Loucy (cell line): Measurements from ENCODE around the gene MRPL50.

Source experiments
- EZH2phosphoT487 ChIP-seq: fragments of 200-600 bp; IDR thresholded peaks from 2 replicates; pipeline ENCODE4 v1.6.1; 2018; ENCODE audit warnings: antibody characterized with exemption, mild to moderate bottlenecking, moderate library complexity, borderline replicate concordance
- TF ChIP-seq, protein P1 (sequence below): fragments of 200-600 bp; sonication (generic); conservative IDR thresholded peaks from 2 replicates; pipeline ENCODE4 v1.5.1; 2014; ENCODE audit warnings: mild to moderate bottlenecking, antibody characterized with exemption, low read length

DNA sequence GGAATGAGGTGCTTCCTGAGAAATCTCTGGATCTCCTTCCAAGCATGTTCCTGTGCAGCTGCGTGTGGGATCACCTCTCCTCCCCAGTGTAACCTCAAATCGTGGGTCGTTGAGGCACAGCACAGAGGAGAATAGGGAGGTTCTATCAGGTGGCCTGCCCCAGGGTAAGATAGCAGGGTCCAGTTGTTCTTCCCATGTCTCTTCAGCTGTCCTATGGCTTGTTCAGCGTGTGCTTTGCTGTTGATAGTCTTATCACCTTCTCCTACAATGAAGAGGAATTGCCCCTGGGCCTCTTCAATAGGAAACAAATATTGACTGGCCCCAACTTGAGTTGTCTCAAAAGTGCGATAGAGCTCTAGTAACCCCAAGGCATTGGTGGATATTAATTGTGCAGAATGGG is 36.0 kb downstream of the MRPL50 start:
- TF ChIP-seq, protein P1, sequence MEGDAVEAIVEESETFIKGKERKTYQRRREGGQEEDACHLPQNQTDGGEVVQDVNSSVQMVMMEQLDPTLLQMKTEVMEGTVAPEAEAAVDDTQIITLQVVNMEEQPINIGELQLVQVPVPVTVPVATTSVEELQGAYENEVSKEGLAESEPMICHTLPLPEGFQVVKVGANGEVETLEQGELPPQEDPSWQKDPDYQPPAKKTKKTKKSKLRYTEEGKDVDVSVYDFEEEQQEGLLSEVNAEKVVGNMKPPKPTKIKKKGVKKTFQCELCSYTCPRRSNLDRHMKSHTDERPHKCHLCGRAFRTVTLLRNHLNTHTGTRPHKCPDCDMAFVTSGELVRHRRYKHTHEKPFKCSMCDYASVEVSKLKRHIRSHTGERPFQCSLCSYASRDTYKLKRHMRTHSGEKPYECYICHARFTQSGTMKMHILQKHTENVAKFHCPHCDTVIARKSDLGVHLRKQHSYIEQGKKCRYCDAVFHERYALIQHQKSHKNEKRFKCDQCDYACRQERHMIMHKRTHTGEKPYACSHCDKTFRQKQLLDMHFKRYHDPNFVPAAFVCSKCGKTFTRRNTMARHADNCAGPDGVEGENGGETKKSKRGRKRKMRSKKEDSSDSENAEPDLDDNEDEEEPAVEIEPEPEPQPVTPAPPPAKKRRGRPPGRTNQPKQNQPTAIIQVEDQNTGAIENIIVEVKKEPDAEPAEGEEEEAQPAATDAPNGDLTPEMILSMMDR, result no peak
- TF ChIP-seq EZH2phosphoT487, result no peak
